HG03442 (cell line): Measurements from ENCODE around the gene USP10.

ENCODE experiments used
- ATAC-seq: cut with Tn5 transposase; IDR thresholded peaks from one replicate; pipeline ENCODE4 v1.9.1; 2021; ENCODE audit warnings: mild to moderate bottlenecking, moderate library complexity; ENCODE audit not compliant: unreplicated experiment

Gene USP10

GRCh38 chr16:84749815-84750214 is 50.0 kb downstream of the USP10 start:
- no peak for ATAC-seq

- ATAC-seq: no peak
These were observed 50.8 kb downstream of the USP10 start for GRCh38 chr16:84750575-84750974.

GRCh38 chr16:84751241-84751640 is 51.4 kb downstream of the USP10 start:
- no peak for ATAC-seq

- ATAC-seq: peak; percentile 49
These were observed 52.1 kb downstream of the USP10 start for GRCh38 chr16:84751947-84752346.

- no peak for ATAC-seq
These were observed 52.8 kb downstream of the USP10 start for GRCh38 chr16:84752600-84752999.

GRCh38 chr16:84753412-84754326 is 53.9 kb downstream of the USP10 start:
- no peak for ATAC-seq

- no peak for ATAC-seq
These were observed 54.6 kb downstream of the USP10 start for GRCh38 chr16:84754353-84754856.

- no peak for ATAC-seq
These were observed 55.3 kb downstream of the USP10 start for GRCh38 chr16:84754956-84755672.

GRCh38 chr16:84756830-84757229 is 57.0 kb downstream of the USP10 start:
- no peak for ATAC-seq

GRCh38 chr16:84758627-84759026 is 58.8 kb downstream of the USP10 start:
- ATAC-seq: no peak

GRCh38 chr16:84759061-84759460 is 59.3 kb downstream of the USP10 start:
- no peak for ATAC-seq

- ATAC-seq: no peak
These were observed 60.1 kb downstream of the USP10 start for GRCh38 chr16:84759906-84760305.

GRCh38 chr16:84761448-84762368 is 61.9 kb downstream of the USP10 start:
- no peak for ATAC-seq

GRCh38 chr16:84763164-84763563 is 63.4 kb downstream of the USP10 start:
- ATAC-seq: no peak

- ATAC-seq: no peak
These were observed 63.8 kb downstream of the USP10 start for GRCh38 chr16:84763629-84764028.

GRCh38 chr16:84764970-84765369 is 65.2 kb downstream of the USP10 start:
- ATAC-seq: no peak

- no peak for ATAC-seq
These were observed 66.1 kb downstream of the USP10 start for GRCh38 chr16:84765616-84766580.

- no peak for ATAC-seq
These were observed 67.4 kb downstream of the USP10 start for GRCh38 chr16:84766978-84767773.
